H1 (cell line): ENCODE data around the gene ZNF536. TPM values are rescaled to one million over a fixed set of nuclear protein-coding genes. Genes with fewer than 3 reads are reported as not detected.

Experiments
- CTCF ChIA-PET: fragments of 300-600 bp; sonication (Branson Sonifier 250); formaldehyde crosslinking; loops from one replicate; lab custom pipeline; 2021; ENCODE audit not compliant: partially characterized antibody; lab: Charles Lee
- POLR2A ChIA-PET: fragments of 300-600 bp; sonication (Branson Sonifier 250); formaldehyde crosslinking; loops from one replicate; lab custom pipeline; 2021; ENCODE audit warnings: inconsistent platforms; ENCODE audit not compliant: partially characterized antibody; lab: Charles Lee
- DNase-seq, 2 experiments: peaks; one replicate each; pipeline versions ENCODE4 v3.0.0 to v3.0.0-alpha.2; 2010 to 2022; ENCODE audit warnings: low spot score in 2 of 2, low read depth in 1 of 2, mixed read lengths in 1 of 2
- FAIRE-seq: peaks from 2 replicates; lab custom pipeline; 2011; peaks lifted over from hg19 to GRCh38; lab: Jason Lieb, UNC
- H2AFZ ChIP-seq: 2 replicates; pipeline ENCODE4 v1.8.1; 2012; ENCODE audit warnings: low read length, inconsistent platforms
- H2AK5ac ChIP-seq: 2 replicates; pipeline ENCODE4 v1.6.1; 2013; ENCODE audit warnings: low read depth, low read length
- H2BK120ac ChIP-seq: replicated peaks from 2 replicates; pipeline ENCODE3; 2013; ENCODE audit warnings: low read depth, low read length, inconsistent platforms
- H2BK12ac ChIP-seq: 2 replicates; pipeline ENCODE4 v1.6.1; 2013; ENCODE audit warnings: low read depth, low read length
- H2BK15ac ChIP-seq: 2 replicates; pipeline ENCODE4 v1.6.1; 2013; ENCODE audit warnings: low read length
- H2BK20ac ChIP-seq: 2 replicates; pipeline ENCODE4 v1.6.1; 2013; ENCODE audit warnings: low read length
- H2BK5ac ChIP-seq: 2 replicates; pipeline ENCODE4 v1.6.1; 2013; ENCODE audit warnings: low read depth, low read length
- H3K14ac ChIP-seq: 2 replicates; pipeline ENCODE4 v1.6.1; 2013; ENCODE audit warnings: inconsistent platforms; ENCODE audit not compliant: insufficient read length
- H3K18ac ChIP-seq: 2 replicates; pipeline ENCODE4 v1.6.1; 2013; ENCODE audit warnings: low read length; ENCODE audit errors: extremely low read depth
- H3K23ac ChIP-seq: 2 replicates; pipeline ENCODE4 v1.6.1; 2013; ENCODE audit warnings: inconsistent platforms; ENCODE audit not compliant: insufficient read length
- H3K23me2 ChIP-seq: 2 replicates; pipeline ENCODE4 v1.6.1; 2013; ENCODE audit warnings: low read depth, low read length
- H3K27ac ChIP-seq: 2 replicates; pipeline ENCODE4 v1.6.1; 2011; ENCODE audit warnings: low read depth, low read length, inconsistent platforms
- H3K27me3 ChIP-seq, 4 experiments: replicated peaks in 1 of 4; 1 replicate in 1 of 4; 2 replicates in 3 of 4; pipeline versions ENCODE4 v1.6.1 to v1.8.1; 2011 to 2013; ENCODE audit warnings: low read length in 3 of 4, mild to moderate bottlenecking in 3 of 4, inconsistent platforms in 2 of 4, mixed read lengths in 2 of 4, moderate library complexity in 1 of 4; ENCODE audit not compliant: control insufficient read depth in 3 of 4, insufficient read depth in 3 of 4; ENCODE audit errors: extremely low read depth in 1 of 4
- H3K36me3 ChIP-seq, 4 experiments: 2 replicates each; pipeline versions ENCODE4 v1.6.1 to v1.8.1; 2011 to 2013; ENCODE audit warnings: mild to moderate bottlenecking in 4 of 4, low read length in 3 of 4, moderate library complexity in 2 of 4, control low read depth in 1 of 4, inconsistent platforms in 1 of 4; ENCODE audit not compliant: insufficient read depth in 4 of 4, control insufficient read depth in 2 of 4
- H3K4ac ChIP-seq: replicated peaks from 2 replicates; pipeline ENCODE3; 2013; ENCODE audit warnings: low read length, low read depth, mixed read lengths, inconsistent platforms; ENCODE audit not compliant: insufficient read length
- H3K4me1 ChIP-seq, 4 experiments: replicated peaks in 1 of 4; 1 replicate in 1 of 4; 2 replicates in 3 of 4; pipeline versions ENCODE4 v1.6.1 to v1.8.1; 2011 to 2013; ENCODE audit warnings: low read length in 3 of 4, inconsistent platforms in 2 of 4, mixed read lengths in 1 of 4; ENCODE audit not compliant: insufficient read depth in 4 of 4, control insufficient read depth in 3 of 4
- H3K4me2 ChIP-seq, 2 experiments: 2 replicates each; pipeline versions ENCODE4 v1.6.1 to v1.8.1; 2011 to 2013; ENCODE audit warnings: low read depth in 2 of 2, low read length in 2 of 2, control low read depth in 1 of 2, inconsistent platforms in 1 of 2, mild to moderate bottlenecking in 1 of 2; ENCODE audit not compliant: insufficient read depth in 1 of 2
- H3K4me3 ChIP-seq, 4 experiments: fragments of 200-600, 300-600 bp in 1 of 4; sonication (generic), shearing (Covaris generic), sonication (Bioruptor Twin) in 1 of 4; 2 replicates each; pipeline versions ENCODE4 v1.5.1 to v1.8.1; 2011 to 2016; ENCODE audit warnings: low read length in 4 of 4, low read depth in 3 of 4, control low read depth in 2 of 4, inconsistent platforms in 2 of 4, mild to moderate bottlenecking in 2 of 4, mixed read lengths in 1 of 4, moderate library complexity in 1 of 4; ENCODE audit not compliant: insufficient read depth in 2 of 4; ENCODE audit errors: extremely low read depth in 1 of 4
- H3K56ac ChIP-seq: replicated peaks from 2 replicates; pipeline ENCODE3; 2013; ENCODE audit warnings: low read depth, mild to moderate bottlenecking, mixed read lengths, low read length, inconsistent platforms; ENCODE audit not compliant: insufficient read length
- H3K79me1 ChIP-seq: 2 replicates; pipeline ENCODE4 v1.6.1; 2013; ENCODE audit warnings: low read depth, low read length, control low read depth
- H3K79me2 ChIP-seq, 2 experiments: 2 replicates each; pipeline versions ENCODE4 v1.6.1 to v1.8.1; 2012 to 2013; ENCODE audit warnings: low read length in 2 of 2, mild to moderate bottlenecking in 2 of 2, inconsistent platforms in 1 of 2; ENCODE audit not compliant: insufficient read depth in 2 of 2, control insufficient read depth in 1 of 2
- H3K9ac ChIP-seq, 4 experiments: replicated peaks in 1 of 4; 1 replicate in 1 of 4; 2 replicates in 3 of 4; pipeline versions ENCODE4 v1.6.1 to v1.8.1; 2011 to 2013; ENCODE audit warnings: low read depth in 3 of 4, low read length in 3 of 4, control low read depth in 2 of 4, mild to moderate bottlenecking in 2 of 4, moderate library complexity in 2 of 4, inconsistent platforms in 1 of 4; ENCODE audit errors: extremely low read depth in 1 of 4
- H3K9me3 ChIP-seq, 2 experiments: 2 replicates each; pipeline versions ENCODE4 v1.6.1 to v1.8.1; 2012 to 2013; ENCODE audit warnings: mild to moderate bottlenecking in 2 of 2, moderate library complexity in 2 of 2, control low read depth in 1 of 2, inconsistent platforms in 1 of 2, low read depth in 1 of 2, low read length in 1 of 2, mixed read lengths in 1 of 2; ENCODE audit not compliant: insufficient read depth in 2 of 2
- H4K20me1 ChIP-seq, 2 experiments: replicated peaks in 1 of 2; 2 replicates each; pipeline versions ENCODE3 to v1.8.1; 2011 to 2013; ENCODE audit warnings: inconsistent platforms in 2 of 2, low read length in 2 of 2, mild to moderate bottlenecking in 1 of 2; ENCODE audit not compliant: insufficient read depth in 2 of 2, control insufficient read depth in 1 of 2
- H4K5ac ChIP-seq: 2 replicates; pipeline ENCODE4 v1.6.1; 2013; ENCODE audit warnings: low read length, low read depth, mixed read lengths, inconsistent platforms; ENCODE audit not compliant: insufficient read length
- H4K8ac ChIP-seq: 2 replicates; pipeline ENCODE4 v1.8.0; 2013; ENCODE audit warnings: mild to moderate bottlenecking, moderate library complexity, low read length, inconsistent platforms; ENCODE audit not compliant: insufficient read depth; ENCODE audit errors: extremely low read depth
- H4K91ac ChIP-seq: replicated peaks from 2 replicates; pipeline ENCODE3; 2013; ENCODE audit warnings: low read length, mixed read lengths, inconsistent platforms; ENCODE audit not compliant: insufficient read length
- ATF2 ChIP-seq: IDR thresholded peaks from 2 replicates; pipeline ENCODE4 v1.6.1; 2012; ENCODE audit warnings: low read length, inconsistent platforms
- CHD1 ChIP-seq: IDR thresholded peaks from 2 replicates; pipeline ENCODE4 v1.6.1; 2012; ENCODE audit warnings: low read depth, low read length, improper control_type of control experiment
- EGR1 ChIP-seq: IDR thresholded peaks from 2 replicates; pipeline ENCODE4 v1.6.1; 2011; ENCODE audit warnings: low read depth, low read length, borderline replicate concordance
- FOSL1 ChIP-seq: IDR thresholded peaks from 2 replicates; pipeline ENCODE4 v1.6.1; 2011; ENCODE audit warnings: mild to moderate bottlenecking, low read depth, low read length, moderate library complexity; ENCODE audit not compliant: insufficient read depth
- JUND ChIP-seq: IDR thresholded peaks from 2 replicates; pipeline ENCODE4 v1.6.1; 2011; ENCODE audit warnings: mild to moderate bottlenecking, improper control_type of control experiment, low read length
- MAX ChIP-seq: IDR thresholded peaks from 2 replicates; pipeline ENCODE4 v1.6.1; 2012; ENCODE audit warnings: inconsistent platforms
- RFX5 ChIP-seq: IDR thresholded peaks from 2 replicates; pipeline ENCODE4 v1.6.1; 2011; ENCODE audit warnings: low read depth, low read length, improper control_type of control experiment, borderline replicate concordance
- RNF2 ChIP-seq: fragments of 200-900, 300-1000 bp; sonication (generic); IDR thresholded peaks from 2 replicates; pipeline ENCODE4 v1.7.1; 2016; ENCODE audit warnings: borderline replicate concordance, low read depth, mild to moderate bottlenecking, antibody characterized with exemption, low read length; ENCODE audit not compliant: poor library complexity, severe bottlenecking; ENCODE audit errors: missing control alignments
- SIRT6 ChIP-seq: IDR thresholded peaks from one replicate; pipeline ENCODE4 v1.7.1; 2012; ENCODE audit warnings: low read length, inconsistent platforms
- SRF ChIP-seq: IDR thresholded peaks from 2 replicates; pipeline ENCODE4 v1.6.1; 2011; ENCODE audit warnings: mild to moderate bottlenecking, low read depth, low read length, moderate library complexity
- TAF1 ChIP-seq: IDR thresholded peaks from 2 replicates; pipeline ENCODE4 v1.6.1; 2011; ENCODE audit warnings: mild to moderate bottlenecking, low read depth, low read length
- YY1 ChIP-seq: IDR thresholded peaks from 2 replicates; pipeline ENCODE4 v1.6.1; 2011; ENCODE audit warnings: low read depth, mild to moderate bottlenecking, low read length
- ZNF274 ChIP-seq: IDR thresholded peaks from 2 replicates; pipeline ENCODE4 v1.7.0; 2012; ENCODE audit warnings: low read length, borderline replicate concordance; ENCODE audit errors: extremely low read depth
- WGBS, 2 experiments: shearing (Covaris generic) in 1 of 2; methylation state at CpG; one replicate each; pipeline versions ENCODE4 v1.1.6 to v1.1.7; 2013 to 2015; ENCODE audit warnings: low lambda C conversion rate in 2 of 2, mixed read lengths in 2 of 2, inconsistent platforms in 1 of 2, low coverage in 1 of 2, missing lambda C conversion rate in 1 of 2; ENCODE audit not compliant: insufficient replicate concordance in 2 of 2, insufficient coverage in 1 of 2, insufficient read length in 1 of 2; ENCODE audit errors: extremely low coverage in 1 of 2, missing lambda C conversion rate in 1 of 2; 5-methylcytosine and 5-hydroxymethylcytosine counted together
- polyA plus RNA-seq, 7 experiments: library from polyadenylated mRNA; depleted of rRNA in 3 of 7; stranded (reverse) in 5 of 7; unstranded in 2 of 7; fragments of >200 nt in 5 of 7; fragments of 200-250 nt in 2 of 7; gene quantifications; 1 replicate in 5 of 7; 2 replicates in 1 of 7; 4 replicates in 1 of 7; pipeline versions ENCODE4 v1.2.1 to v1.2.3, GENCODE V29; 2011 to 2013; ENCODE audit warnings: missing spikeins in 2 of 7, mixed read lengths in 2 of 7
- total RNA-seq: library from RNA; stranded (reverse); fragmentation: NEBNext Ultra II Directional; extraction: Animal tissue kit (Norgen Biotek cat#: 25700); gene quantifications from 2 replicates; pipeline ENCODE4 v1.2.1, GENCODE V29; 2021

The ZNF536 gene
- total and polyA plus RNA-seq, 2 of the 8 experiments (the other 6 are each of a cell fraction or from before 2014, with no cell fraction given), result 0.09 to 0.11 TPM

- DNase-seq (no peak), FAIRE-seq (no peak)
- no peak for TF ChIP-seq FOSL1
- no peak for TF ChIP-seq ATF2
- no peak for TF ChIP-seq CHD1
- TF ChIP-seq SIRT6, result no peak
- no peak for TF ChIP-seq SRF
- no peak for TF ChIP-seq MAX
- TF ChIP-seq RNF2, result no peak
- no peak for TF ChIP-seq TAF1
- no peak for TF ChIP-seq EGR1
- TF ChIP-seq RFX5, result no peak
- no peak for TF ChIP-seq YY1
- TF ChIP-seq ZNF274, result no peak
- TF ChIP-seq JUND, result no peak
- no peaks in the 10 kb centered on the region for H4K20me1 ChIP-seq
- peaks cover 9 to 17% (median 13%) of the 10 kb centered on the region in 4 experiments for H3K4me1 ChIP-seq
- no peak overlapping the region for H3K56ac ChIP-seq
- H3K14ac ChIP-seq, result no peak overlapping the region
- no peaks in the 10 kb centered on the region for H3K9me3 ChIP-seq
- peak overlapping the region; percentile 61 for H2BK12ac ChIP-seq
- H2AK5ac ChIP-seq, result 0 out of 2 replicates have a peak overlapping the region, but pooled peaks have one; percentile 32
- no peak overlapping the region for H2AFZ ChIP-seq
- CTCF ChIA-PET, result interaction anchor here (0.7 to 1.3 kb wide), 3 partner anchors 42 to 236 kb away, joined by 3 read pairs; no protein-coding TSS in a partner anchor
- no peaks in the 10 kb centered on the region for H3K23me2 ChIP-seq
- H3K4ac ChIP-seq, result no peak overlapping the region
- POLR2A ChIA-PET, result interaction anchor here (1.1 kb wide), 1 partner anchor 203 kb away, joined by 3 read pairs; no protein-coding TSS in a partner anchor
- H3K79me2 ChIP-seq, result no peaks in the 10 kb centered on the region
- H3K4me3 ChIP-seq, result no peak overlapping the region
- no peak overlapping the region for H2BK15ac ChIP-seq
- no peaks in the 10 kb centered on the region for H3K79me1 ChIP-seq
- no peak overlapping the region for H3K9ac ChIP-seq
- H4K5ac ChIP-seq, result no peak overlapping the region
- no peak overlapping the region for H3K23ac ChIP-seq
- H3K27me3 ChIP-seq, result no peaks in the 10 kb centered on the region
- H2BK5ac ChIP-seq, result no peak overlapping the region
- no peak overlapping the region for H3K27ac ChIP-seq
- no peak overlapping the region for H2BK120ac ChIP-seq
- no peak overlapping the region for H3K4me2 ChIP-seq
- no peak overlapping the region for H4K91ac ChIP-seq
- H2BK20ac ChIP-seq, result peak overlapping the region; percentile 36; the same call in 1 of the 2 replicates
- WGBS, 2 experiments, result 89% methylated on average over 4 of the region's 4 CpGs; no CpG with 5 or more reads in 1 of the 2 experiments
- no peaks in the 10 kb centered on the region for H3K36me3 ChIP-seq
- no peak overlapping the region for H4K8ac ChIP-seq
- H3K18ac ChIP-seq, result peak overlapping the region; percentile 25; the same call in 1 of the 2 replicates
Observed at GRCh38 chr19:30447553-30447870, 75.3 kb downstream of the ZNF536 start.
